Right lobe of liver (tissue), 6 donors: ENCODE measurements around the gene ABHD12. TPM values are rescaled to one million over a fixed set of nuclear protein-coding genes. Genes with fewer than 3 reads are reported as not detected.
"Not testable (repeated sequence)": the region's sequence is repeated elsewhere in the genome, so short reads cannot be mapped to it uniquely, and the experiment has no call there.

Experiments
- ATAC-seq, 4 donors: fragments of 200-7000 bp; cut with Tn5 transposase; one replicate each; pipeline ENCODE4 v1.9.1; 2020; ENCODE audit warnings: mild to moderate bottlenecking in 4 of 4, moderate library complexity in 4 of 4
- DNase-seq, 3 donors: peaks; one replicate each; pipeline ENCODE4 v3.0.0-alpha.2; 2020
- H3K27ac ChIP-seq, 3 donors: fragments of 200-600 bp; one replicate each; pipeline ENCODE4 v1.8.0; 2022
- H3K27me3 ChIP-seq, 2 donors: fragments of 200-600 bp; one replicate each; pipeline ENCODE4 v1.8.0; 2022
- H3K36me3 ChIP-seq, 4 donors: fragments of 200-600 bp; sonication (generic) in 1 of 4; one replicate each; pipeline versions ENCODE4 v1.5.1 to v1.8.0; 2017 to 2022; ENCODE audit warnings: control low read depth in 1 of 4
- H3K4me1 ChIP-seq, 4 donors: fragments of 200-600 bp; sonication (generic) in 1 of 4; one replicate each; pipeline versions ENCODE4 v1.5.1 to v1.8.0; 2017 to 2022; ENCODE audit warnings: control low read depth in 1 of 4
- H3K4me3 ChIP-seq, 3 donors: fragments of 200-600 bp; one replicate each; pipeline ENCODE4 v1.8.0; 2022
- H3K9me3 ChIP-seq, 4 donors: fragments of 200-600 bp; sonication (generic) in 1 of 4; one replicate each; pipeline versions ENCODE4 v1.5.1 to v1.8.0; 2017 to 2022; ENCODE audit warnings: control low read depth in 1 of 4
- POLR2A ChIP-seq: fragments of 450-650 bp; IDR thresholded peaks from one replicate; pipeline ENCODE4 v1.6.1; 2017; ENCODE audit warnings: antibody characterized with exemption, mild to moderate bottlenecking
- WGBS: methylation state at CpG from one replicate; pipeline ENCODE4 v1.1.6; 2018; ENCODE audit warnings: low coverage, low lambda C conversion rate; ENCODE audit not compliant: insufficient coverage; ENCODE audit errors: missing lambda C conversion rate; 5-methylcytosine and 5-hydroxymethylcytosine counted together
- intact Hi-C, 2 donors: fragments of 100-400 bp; cut with DNase I; formaldehyde crosslinking; loops; one replicate each; pipeline versions ENCODE4 v1.11.2 to v1.14.1; 2022
- total RNA-seq, 6 experiments: library from RNA; depleted of rRNA in 2 of 6; stranded (reverse); fragments of >200 nt in 2 of 6; fragmentation: NEBNext Ultra II Directional in 3 of 6; extraction: Animal tissue kit (Norgen Biotek cat#: 25700) in 3 of 6; gene quantifications; one replicate each; pipeline versions ENCODE4 v1.1.0 to v1.2.4, GENCODE V29; 2016 to 2023
- TF ChIP-seq, protein P1 (sequence below), 4 donors: fragments of 200-600 bp in 3 of 4; fragments of 450-650 bp in 1 of 4; IDR thresholded peaks; one replicate each; pipeline versions ENCODE4 v1.5.1 to v1.8.0; 2016 to 2022; ENCODE audit warnings: antibody characterized with exemption in 4 of 4, mild to moderate bottlenecking in 2 of 4
- donor health status: DM: no; HTN: yes; CAD: no.
- donor health status: DM: no; HTN: no; CAD: no.
- donor health status: DM: no; HTN: no; CAD: no.
- donor health status: DM: no; HTN: yes; CAD: no.
- donor health status: DM: no; HTN: yes; CAD: no.

ABHD12 gene
- total RNA-seq, 6 experiments from 2014 or later = 16.1 to 23.6 (median 18.7) TPM

DNA sequence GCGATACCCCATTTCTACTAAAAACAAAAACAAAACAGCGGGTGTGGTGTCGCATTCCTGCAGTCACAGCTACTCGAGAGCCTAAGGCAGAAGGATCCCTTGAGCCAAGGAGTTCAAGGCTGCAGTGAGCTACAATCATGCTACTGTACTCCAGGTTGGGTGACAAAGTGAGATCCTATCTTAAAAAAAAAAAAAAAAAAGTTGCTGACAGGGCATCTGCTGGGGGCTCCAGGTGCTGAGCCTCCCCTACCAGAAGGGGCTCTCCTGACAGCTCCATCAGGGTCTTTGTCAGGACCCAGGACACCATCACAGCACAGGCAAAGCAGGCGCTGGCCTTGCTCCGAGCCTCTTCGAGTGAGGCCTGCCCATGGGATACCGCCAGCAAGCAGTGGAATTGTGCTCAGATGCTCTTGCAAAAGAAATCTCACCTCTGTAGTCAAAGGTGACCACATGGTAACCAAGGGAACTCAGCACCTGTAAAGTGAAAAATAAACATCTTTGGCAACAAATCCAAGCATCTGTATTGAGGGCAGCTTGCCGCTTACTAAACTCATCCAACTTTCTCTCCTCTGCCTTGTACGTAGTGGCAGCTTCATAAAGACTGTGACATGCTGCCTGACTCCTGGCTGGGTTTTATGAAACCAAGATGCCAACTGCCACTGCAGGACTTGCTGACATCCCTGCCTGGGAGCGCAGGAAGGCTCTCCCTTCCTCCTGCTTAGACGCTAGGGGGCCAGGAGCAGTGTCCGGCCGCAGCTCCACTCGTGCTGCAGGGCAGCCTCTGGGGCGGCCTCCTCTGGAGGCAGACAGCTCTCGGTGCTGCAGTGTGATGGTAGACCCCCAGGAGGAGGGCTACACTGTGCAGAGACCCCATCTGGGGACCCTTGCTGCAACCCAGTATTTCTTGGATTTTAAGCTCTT, 75.9 kb downstream of the ABHD12 start:
- H3K9me3 ChIP-seq = no peaks in the 10 kb centered on the region
- WGBS = 100% methylated on average over 4 of the region's 17 CpGs
- H3K4me1 ChIP-seq = peaks cover 0 to 21% (median 9%) of the 10 kb centered on the region in 4 donors
- H3K27ac ChIP-seq = no peak overlapping the region
- ATAC-seq = no peak
- H3K4me3 ChIP-seq = no peak overlapping the region
- H3K36me3 ChIP-seq = no peaks in the 10 kb centered on the region
- DNase-seq = peak in 2 of 3 donors; percentile 27 to 40
- intact Hi-C loops = no loop called here
- no peaks in the 10 kb centered on the region for H3K27me3 ChIP-seq
- TF ChIP-seq, protein P1, sequence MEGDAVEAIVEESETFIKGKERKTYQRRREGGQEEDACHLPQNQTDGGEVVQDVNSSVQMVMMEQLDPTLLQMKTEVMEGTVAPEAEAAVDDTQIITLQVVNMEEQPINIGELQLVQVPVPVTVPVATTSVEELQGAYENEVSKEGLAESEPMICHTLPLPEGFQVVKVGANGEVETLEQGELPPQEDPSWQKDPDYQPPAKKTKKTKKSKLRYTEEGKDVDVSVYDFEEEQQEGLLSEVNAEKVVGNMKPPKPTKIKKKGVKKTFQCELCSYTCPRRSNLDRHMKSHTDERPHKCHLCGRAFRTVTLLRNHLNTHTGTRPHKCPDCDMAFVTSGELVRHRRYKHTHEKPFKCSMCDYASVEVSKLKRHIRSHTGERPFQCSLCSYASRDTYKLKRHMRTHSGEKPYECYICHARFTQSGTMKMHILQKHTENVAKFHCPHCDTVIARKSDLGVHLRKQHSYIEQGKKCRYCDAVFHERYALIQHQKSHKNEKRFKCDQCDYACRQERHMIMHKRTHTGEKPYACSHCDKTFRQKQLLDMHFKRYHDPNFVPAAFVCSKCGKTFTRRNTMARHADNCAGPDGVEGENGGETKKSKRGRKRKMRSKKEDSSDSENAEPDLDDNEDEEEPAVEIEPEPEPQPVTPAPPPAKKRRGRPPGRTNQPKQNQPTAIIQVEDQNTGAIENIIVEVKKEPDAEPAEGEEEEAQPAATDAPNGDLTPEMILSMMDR (IDR thresholded peaks at IDR 0.05) = no peak
- TF ChIP-seq POLR2A = no peak

DNA sequence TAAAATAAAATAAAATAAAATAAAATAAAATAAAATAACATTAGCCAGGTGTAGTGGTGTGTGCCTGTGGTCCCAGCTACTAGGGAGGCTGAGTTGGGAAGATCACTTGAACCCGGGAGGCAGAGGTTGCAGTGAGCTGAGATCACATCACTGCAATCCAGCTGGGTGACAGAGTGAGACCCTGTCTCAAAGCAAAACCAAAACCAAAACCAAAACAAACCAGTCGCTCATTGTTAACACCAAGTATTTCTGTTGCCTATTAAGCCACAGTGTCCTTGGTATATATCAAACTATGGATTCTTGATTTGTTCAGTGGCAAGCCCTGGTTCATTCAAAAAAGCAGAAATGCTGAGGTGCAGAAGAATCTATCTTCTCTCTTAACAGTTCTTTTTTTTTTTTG, 77.0 kb downstream of the ABHD12 start:
- TF ChIP-seq, protein P1 (IDR thresholded peaks at IDR 0.05) = no peak
- TF ChIP-seq POLR2A = no peak
- no peak for ATAC-seq
- Histone ChIP-seq H3K27ac (no peak overlapping the region), H3K36me3 (no peaks in the 10 kb centered on the region), H3K4me3 (no peak overlapping the region), H3K9me3 (no peaks in the 10 kb centered on the region), H3K27me3 (no peaks in the 10 kb centered on the region), H3K4me1 (peaks cover 0 to 22% (median 11%) of the 10 kb centered on the region in 4 donors)
- intact Hi-C loops = no loop called here
- no peak for DNase-seq
- WGBS = 90% methylated on average over 1 of the region's 2 CpGs

DNA sequence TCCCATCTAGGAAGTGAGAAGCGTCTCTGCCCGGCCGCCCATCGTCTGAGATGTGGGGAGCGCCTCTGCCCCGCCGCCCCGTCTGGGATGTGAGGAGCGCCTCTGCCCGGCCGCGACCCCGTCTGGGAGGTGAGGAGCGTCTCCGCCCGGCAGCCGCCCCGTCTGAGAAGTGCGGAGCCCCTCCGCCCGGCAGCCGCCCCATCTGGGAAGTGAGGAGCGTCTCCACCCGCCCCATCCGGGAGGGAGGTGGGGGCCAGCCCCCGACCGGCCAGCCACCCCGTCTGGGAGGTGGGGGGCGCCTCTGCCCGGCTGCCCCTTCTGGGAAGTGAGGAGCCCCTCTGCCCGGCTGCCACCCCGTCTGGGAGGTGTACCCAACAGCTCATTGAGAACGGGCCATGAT, 77.9 kb downstream of the ABHD12 start:
- WGBS = no CpG with 5 or more reads among the region's 33 CpGs
- peaks cover 0 to 25% (median 11%) of the 10 kb centered on the region in 4 donors for H3K4me1 ChIP-seq
- H3K4me3 ChIP-seq, H3K9me3 ChIP-seq, intact Hi-C loops, H3K27me3 ChIP-seq, H3K36me3 ChIP-seq, ATAC-seq, H3K27ac ChIP-seq: not testable (repeated sequence)
- peak in 2 of 3 donors; percentile 27 to 39 for DNase-seq

DNA sequence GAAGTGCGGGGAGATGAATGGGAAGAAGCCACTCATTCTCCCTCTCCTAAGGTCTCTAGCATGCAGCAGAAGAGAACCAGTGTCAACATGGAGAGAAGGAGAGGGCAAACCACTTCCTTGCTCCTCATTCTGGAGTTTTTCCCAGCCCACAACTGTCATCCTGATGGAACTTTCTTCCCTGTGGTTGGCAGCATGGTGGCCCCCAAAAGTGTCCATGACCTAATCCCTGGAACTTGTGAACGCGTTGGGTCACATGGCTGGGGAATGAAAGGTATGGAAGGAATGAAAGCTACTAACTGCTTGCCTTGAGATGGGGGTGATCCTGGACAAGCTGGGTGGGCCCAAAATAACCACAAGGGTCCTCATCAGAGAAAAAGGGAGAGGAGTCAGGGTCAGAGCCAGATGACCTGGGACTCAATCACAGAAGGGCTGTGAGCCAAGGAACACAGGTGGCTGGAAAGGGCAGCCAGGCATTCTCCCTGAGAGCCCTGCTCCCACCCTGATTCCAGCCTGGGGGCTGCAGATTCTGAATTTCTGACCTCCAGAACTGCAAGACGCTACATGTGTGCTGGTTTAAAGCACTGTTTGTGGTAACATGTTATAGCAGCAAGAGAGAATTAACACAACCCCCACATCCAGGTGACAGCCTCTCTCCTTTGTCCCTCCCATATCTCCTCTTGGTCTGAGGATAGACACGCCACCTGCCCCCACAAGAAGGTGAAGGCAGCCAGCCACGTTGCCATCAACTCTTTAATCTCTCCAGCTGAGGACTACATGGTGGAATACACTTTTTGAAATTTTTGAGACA, 79.5 kb downstream of the ABHD12 start:
- DNase-seq (peak; percentile 32 to 51 (median 49)), ATAC-seq (peak; percentile 29 to 41 (median 36))

More for the DNA sequence above, 79.5 kb downstream of the ABHD12 start:
- H3K4me1 ChIP-seq = peaks cover 0 to 31% (median 11%) of the 10 kb centered on the region in 4 donors
- peak overlapping the region; percentile 61 to 70 (median 61) for H3K27ac ChIP-seq
- H3K4me3 ChIP-seq = no peak overlapping the region
- 42% methylated on average over 4 of the region's 6 CpGs for WGBS
- intact Hi-C loops = no loop called here
- no peaks in the 10 kb centered on the region for H3K36me3 ChIP-seq
- no peak for TF ChIP-seq POLR2A
- TF ChIP-seq, protein P1 (IDR thresholded peaks at IDR 0.05) = no peak
- H3K27me3 ChIP-seq = no peaks in the 10 kb centered on the region
- no peaks in the 10 kb centered on the region for H3K9me3 ChIP-seq
